Ramos (cell line): ENCODE measurements around the gene SPTBN4.
"Not testable (repeated sequence)": the region's sequence is repeated elsewhere in the genome, so short reads cannot be mapped to it uniquely, and the experiment has no call there.

Experiments
- in situ Hi-C: fragments of 300-500 bp; cut with MboI; formaldehyde crosslinking; loops from one replicate; pipeline ENCODE4 v1.14.3; 2022; ENCODE audit warnings: low sequenced_read_pairs; ENCODE audit not compliant: unreplicated experiment

Gene SPTBN4

DNA sequence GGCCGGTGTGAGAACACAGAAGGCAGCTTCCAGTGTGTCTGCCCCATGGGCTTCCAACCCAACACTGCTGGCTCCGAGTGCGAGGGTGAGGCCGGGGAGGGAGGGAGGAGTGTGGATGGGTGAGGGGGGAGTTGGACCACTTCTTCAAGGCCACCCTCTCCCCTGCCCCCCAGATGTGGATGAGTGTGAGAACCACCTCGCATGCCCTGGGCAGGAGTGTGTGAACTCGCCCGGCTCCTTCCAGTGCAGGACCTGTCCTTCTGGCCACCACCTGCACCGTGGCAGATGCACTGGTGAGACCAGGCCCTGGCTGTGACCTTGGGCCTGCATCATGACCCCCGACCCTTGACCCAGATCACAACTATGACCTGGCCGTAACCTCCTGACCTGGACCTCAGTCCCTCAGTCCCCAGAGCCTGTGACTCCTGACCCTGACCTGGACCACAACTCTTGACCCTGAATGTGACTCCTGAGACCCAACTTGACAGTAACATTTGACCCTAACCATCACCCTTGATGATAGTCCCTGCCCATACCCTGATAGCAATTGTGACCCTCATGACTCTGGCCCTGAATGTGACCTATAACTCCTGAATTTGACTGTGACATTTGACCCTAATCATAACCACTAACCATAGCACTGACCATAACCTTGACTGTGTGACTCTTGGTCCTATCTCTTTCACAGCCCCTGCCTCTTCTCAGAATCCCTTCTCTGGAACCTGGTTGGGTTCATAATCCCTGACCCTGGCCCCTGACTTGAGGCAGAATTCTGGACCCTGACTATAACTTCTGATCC, 145.3 kb downstream of the SPTBN4 start:
- in situ Hi-C loops = no loop called here

DNA sequence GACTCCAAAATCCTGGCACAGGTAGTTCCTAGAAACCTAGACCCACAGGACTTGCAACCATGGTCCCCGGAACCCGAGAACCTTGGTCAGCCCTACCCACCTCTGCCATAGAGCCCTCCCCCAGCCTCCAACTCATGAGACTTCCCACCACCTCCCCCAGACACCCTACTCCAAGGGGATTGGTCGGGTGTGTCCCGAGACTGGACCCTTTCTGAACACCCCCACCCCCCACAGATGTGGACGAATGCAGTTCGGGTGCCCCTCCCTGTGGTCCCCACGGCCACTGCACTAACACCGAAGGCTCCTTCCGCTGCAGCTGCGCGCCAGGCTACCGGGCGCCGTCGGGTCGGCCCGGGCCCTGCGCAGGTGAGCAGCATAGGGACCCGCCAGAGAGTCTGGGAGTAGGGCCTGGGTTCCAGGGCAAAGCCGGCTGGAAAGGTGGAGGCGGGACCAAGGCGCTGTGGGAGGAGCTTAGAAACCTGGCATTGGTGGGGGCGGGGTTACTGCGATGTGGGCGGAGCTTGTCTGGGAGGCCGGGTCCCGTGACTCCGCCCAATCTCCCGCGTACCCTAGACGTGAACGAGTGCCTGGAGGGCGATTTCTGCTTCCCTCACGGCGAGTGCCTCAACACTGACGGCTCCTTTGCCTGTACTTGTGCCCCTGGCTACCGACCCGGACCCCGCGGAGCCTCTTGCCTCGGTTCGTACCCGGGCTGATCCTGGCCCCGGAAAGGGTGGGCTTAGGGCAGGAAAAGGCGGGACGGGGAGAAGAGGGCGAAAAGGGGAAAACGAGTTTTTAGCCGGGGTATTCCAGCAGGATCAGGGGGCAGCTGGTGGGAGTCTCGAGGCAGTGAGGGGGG, 146.3 kb downstream of the SPTBN4 start:
- in situ Hi-C loops = no loop called here

DNA sequence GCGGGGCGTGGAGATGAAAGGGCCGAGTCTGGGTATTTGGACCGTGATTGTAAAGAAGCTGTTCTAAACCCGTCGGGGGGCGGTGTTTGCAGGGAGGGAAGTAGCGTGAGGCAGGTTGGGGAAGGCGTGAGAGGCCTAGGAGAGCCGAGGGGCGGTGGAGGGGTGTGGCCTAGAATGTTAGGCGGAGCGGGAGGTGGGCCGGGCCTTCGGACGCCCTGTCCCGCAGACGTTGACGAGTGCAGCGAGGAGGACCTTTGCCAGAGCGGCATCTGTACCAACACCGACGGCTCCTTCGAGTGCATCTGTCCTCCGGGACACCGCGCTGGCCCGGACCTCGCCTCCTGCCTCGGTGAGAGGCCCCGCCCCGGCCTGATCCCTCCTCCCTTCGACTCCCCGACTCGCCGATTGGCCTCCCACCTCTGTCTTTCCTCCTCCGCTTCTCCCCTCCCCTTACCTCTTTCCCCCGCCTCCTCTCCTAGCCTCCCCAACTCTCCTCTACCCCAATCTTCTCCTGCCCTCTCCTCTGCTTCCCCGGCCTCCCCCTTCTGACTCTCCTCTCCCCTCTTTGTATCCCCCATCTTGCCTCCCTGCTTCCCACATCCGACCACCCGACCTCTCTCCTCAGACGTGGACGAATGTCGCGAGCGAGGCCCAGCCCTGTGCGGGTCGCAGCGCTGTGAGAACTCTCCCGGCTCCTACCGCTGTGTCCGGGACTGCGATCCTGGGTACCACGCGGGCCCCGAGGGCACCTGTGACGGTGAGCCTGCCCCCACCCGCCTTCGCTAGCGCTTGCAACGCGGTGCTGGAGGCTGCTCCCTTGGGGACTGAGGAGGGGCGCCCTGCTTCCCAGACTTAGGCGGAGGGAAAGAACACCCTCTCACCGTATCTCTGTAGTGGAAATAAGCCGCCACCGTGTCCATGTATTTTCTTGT, 147.2 kb downstream of the SPTBN4 start:
- in situ Hi-C loops = no loop called here

DNA sequence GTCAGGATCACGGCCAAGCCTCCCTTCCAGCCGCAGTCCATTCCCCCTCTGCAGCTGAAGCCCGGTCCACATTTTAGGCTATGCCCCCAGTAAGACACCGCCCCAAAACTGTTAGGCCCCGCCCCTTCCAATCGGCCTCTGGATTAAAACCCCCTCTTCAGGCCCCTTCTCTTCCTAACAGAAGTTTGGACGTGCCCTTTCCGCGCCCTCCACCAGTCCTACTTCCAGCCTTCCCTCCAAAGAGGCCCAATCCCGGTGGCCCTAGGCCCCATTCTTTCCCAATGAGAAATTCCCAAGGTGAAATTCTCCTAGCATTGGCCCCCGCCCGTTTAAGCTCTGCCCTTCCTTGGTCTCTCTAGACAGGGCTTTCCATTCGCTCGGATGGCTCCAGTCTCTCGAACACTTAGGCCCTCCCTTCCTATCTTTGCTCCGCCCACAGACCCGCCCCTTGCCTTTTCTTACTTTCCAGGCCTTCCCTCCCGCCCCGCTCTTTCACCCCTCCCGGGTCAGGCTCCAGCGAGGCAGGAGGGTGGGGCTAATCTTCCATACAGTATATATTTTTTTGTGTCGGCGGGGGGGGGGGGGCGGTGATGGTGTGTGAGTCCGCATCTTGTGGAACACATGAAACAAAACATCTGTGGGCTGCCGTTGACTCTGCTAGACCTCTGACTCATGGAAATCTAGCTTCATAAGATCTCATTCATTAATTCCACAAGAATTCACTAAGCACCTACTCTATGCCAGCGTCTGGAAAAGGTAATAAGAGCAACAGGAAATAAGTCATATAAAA, 148.0 kb downstream of the SPTBN4 start:
- in situ Hi-C loops = no loop called here

DNA sequence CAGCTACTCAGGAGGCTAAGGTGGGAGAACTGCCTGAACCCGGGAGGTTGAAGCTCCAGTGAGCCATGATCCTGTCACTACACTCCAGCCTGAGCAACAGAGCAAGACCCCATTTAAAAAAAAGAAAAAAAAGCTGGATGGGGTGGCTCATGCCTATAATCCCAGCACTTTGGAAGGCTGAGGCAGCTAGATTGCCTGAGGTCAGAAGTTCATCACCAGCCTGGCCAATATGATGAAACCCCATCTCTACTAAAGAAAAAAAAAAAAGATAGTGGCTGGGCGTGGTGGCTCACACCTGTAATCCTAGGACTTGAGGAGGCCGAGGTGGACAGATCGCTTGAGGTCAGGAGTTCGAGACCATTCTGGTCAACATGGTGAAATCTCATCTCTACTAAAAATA, 149.4 kb downstream of the SPTBN4 start:
- in situ Hi-C loops = no loop called here

DNA sequence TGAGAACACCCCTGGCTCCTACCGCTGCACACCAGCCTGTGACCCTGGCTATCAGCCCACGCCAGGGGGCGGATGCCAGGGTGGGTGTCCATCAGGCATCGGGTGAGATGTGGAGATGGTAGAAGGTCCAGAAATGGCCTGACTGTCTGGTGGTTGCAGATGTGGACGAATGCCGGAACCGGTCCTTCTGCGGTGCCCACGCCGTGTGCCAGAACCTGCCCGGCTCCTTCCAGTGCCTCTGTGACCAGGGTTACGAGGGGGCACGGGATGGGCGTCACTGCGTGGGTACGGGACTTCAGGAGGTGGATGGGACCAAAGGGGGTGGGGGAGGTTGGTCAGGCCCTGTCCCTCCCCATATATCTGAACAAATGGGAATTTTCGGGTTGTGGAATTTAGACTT, 150.1 kb downstream of the SPTBN4 start:
- in situ Hi-C loops = no loop called here

DNA sequence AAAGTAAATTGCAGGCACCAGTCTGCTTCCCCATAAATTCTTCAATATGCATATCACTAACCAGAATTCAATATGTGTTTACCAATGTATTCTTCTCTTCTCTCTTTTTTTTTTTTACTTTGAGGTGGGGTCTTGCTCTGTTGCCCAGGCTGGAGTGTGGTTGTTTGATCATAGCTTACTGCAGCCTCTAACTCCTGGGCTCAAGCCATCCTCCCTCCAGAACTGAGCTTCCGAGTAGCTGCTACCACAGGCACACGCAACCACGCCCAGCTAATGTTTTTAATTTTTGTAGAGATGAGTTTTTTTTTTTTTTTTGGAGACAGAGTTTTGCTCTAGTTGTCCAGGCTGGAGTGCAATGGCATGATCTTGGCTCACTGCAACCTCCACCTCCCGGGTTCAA, 151.2 kb downstream of the SPTBN4 start:
- in situ Hi-C loops = no loop called here

DNA sequence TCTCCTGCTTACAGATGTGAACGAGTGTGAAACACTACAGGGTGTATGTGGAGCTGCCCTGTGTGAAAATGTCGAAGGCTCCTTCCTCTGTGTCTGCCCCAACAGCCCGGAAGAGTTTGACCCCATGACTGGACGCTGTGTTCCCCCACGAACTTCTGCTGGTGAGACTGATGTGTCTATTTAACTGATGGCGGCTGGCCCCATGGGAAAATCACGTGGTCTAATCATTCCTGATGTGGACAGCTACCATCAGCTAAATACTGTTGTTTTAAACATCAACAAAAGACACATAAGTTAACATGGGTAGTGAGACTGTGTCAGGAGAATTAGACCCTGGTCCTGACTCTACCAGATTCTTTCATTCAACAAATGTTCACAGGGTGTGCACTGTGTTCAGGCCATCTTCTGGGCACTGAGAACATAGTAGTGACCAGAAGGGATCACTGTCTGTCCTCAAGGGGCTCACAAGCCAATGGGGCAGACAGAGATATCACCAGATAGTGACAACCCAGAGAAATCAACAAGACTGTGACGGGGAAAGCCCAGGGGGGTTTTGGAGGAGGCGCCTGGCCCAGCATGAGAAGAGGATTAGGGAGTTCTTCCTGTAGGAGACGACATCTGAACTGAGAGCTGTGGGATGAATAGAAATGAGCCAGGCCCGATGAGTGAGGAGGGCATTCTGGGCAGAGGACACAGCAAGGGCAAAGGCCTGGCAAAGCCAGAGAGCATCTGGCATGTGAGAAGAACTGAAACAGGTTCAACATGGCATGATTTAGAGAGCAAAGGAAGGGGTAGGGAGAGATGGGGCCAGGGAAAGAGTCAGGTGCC, 152.7 kb downstream of the SPTBN4 start:
- in situ Hi-C loops = no loop called here

DNA sequence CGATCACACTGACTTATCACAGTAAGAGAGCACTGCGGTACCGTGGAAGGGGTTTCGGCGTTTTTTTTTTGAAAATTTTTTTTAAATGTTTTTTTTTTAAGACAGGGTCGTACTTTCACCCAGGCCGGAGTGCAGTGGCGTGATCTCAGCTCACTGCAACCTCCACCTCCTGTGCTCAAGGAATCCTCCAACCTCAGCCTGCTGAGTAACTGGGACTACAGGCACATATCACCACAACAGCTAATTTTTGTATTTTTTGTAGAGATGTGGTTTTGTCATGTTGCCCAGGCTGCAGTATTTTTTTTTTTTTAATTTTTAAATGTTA, 153.3 kb downstream of the SPTBN4 start:
- in situ Hi-C loops = no loop called here

DNA sequence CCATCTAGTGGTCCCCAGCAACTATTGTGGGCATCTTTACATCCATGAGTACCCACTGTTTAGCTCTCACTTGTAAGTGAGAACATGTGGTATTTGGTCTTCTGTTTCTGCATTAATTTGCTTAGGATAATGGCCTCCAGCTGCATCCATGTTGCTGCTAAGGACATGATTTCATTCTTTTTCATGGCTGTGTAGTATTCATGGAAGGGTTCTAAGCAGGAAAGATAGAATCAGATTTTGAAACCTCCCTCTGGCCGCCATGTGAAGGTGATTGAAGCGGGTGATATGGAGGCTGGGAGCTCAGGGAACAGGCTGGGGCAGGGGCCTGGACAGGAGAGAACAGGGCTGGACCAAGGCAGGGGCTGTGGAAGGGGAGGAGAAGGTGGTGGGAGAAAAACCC, 154.5 kb downstream of the SPTBN4 start:
- in situ Hi-C loops = no loop called here

DNA sequence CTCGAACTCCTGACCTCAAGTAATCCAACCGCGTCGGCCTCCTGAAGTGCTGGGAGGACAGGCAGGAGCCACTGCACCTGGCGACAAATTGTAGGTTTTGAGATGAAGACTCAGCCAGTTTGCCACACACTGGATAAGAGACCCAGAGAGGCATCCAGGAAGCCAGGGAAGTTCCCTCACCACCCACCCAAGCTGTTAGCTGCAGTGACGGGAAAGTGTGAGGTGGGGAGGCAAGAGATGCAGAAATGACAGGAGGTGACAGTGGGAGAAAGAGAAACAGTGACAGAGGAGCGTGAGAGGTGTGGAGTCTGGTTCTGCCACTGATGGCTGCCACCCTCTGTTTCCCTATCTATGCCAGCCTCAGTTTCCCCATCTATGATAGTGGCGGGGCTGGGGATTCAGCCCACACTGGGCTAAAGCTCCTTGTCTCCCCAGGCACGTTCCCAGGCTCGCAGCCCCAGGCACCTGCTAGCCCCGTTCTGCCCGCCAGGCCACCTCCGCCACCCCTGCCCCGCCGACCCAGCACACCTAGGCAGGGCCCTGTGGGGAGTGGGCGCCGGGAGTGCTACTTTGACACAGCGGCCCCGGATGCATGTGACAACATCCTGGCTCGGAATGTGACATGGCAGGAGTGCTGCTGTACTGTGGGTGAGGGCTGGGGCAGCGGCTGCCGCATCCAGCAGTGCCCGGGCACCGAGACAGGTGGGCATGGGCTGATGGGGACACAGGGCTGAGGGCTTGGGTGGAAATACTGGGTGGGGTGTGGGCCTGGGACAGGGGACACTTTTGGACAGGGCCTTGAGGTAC, 155.4 kb downstream of the SPTBN4 start:
- in situ Hi-C loops = no loop called here

DNA sequence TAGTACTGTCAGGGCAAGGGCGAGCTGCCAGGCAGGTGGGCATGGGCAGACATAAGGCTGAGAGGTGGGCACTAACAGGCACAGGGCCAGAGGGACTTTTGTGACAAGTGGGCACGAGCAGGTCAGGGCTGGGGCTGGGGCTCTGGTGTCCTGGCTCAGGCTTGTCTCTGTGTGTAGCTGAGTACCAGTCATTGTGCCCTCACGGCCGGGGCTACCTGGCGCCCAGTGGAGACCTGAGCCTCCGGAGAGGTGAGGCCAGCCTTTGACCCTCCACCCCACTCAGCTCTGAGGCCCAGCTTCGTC, 155.9 kb downstream of the SPTBN4 start:
- in situ Hi-C loops = no loop called here

DNA sequence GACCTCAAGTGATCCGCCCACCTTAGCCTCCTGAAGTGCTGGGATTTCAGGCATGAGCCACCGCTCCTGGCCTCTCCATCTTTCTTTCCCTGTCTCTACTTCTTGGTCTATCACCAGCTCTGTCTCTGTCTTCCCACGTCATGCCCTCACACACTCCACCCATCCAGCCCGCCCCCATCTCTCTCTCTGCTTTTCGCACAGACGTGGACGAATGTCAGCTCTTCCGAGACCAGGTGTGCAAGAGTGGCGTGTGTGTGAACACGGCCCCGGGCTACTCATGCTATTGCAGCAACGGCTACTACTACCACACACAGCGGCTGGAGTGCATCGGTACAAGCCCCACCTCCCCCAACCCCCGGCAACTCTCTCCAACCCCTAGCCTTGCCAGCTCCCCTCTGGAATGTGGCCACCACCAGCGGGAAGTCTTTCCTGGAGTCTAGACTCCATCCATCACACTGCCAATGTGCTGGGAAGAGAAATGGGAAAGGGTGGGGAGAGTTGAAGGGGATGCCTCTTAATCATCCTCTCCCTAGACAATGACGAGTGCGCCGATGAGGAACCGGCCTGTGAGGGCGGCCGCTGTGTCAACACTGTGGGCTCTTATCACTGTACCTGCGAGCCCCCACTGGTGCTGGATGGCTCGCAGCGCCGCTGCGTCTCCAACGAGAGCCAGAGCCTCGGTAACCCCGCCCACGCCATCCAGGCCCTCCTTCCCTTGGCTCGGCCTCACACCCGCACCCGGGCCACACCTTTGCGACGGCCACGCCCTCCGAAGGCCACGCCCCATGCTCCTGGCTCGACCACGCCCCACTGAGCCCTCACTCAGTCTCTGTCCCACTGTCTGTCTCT, 156.8 kb downstream of the SPTBN4 start:
- in situ Hi-C loops = no loop called here

DNA sequence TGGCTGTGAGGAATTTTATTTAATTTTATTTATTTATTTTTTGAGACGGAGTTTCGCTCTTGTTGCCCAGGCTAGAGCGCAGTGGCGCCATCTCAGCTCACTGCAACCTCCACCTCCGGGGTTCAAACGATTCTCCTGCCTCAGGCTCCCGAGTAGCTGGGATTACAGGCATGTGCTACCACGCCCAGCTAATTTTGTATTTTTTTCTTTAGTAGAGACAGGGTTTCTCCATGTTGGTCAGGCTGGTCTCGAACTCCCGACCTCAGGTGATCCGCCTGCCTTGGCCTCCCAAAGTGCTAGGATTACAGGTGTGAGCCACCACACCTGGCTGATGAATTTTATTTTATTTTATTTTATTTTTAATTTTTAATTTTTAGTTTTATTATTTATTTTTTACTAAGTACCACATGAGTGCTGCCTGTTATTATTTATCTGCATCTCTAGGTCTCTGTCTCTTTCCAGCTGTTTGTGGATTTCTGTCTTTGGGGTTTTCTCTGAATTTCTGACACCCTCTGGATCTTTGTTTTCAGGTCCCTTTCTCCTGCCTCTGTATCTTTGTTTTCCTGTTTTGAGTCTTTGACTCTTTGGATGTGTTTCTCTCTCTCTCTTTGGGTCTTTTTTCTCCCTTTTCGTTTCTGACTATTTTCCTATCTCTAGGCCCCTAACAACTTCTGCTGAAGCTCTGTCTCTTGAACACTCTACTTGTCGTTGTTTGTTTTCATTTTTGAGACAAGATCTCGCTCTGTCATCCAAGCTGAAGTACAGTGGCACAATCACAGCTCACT, 157.8 kb downstream of the SPTBN4 start:
- in situ Hi-C loops = not testable (repeated sequence)

DNA sequence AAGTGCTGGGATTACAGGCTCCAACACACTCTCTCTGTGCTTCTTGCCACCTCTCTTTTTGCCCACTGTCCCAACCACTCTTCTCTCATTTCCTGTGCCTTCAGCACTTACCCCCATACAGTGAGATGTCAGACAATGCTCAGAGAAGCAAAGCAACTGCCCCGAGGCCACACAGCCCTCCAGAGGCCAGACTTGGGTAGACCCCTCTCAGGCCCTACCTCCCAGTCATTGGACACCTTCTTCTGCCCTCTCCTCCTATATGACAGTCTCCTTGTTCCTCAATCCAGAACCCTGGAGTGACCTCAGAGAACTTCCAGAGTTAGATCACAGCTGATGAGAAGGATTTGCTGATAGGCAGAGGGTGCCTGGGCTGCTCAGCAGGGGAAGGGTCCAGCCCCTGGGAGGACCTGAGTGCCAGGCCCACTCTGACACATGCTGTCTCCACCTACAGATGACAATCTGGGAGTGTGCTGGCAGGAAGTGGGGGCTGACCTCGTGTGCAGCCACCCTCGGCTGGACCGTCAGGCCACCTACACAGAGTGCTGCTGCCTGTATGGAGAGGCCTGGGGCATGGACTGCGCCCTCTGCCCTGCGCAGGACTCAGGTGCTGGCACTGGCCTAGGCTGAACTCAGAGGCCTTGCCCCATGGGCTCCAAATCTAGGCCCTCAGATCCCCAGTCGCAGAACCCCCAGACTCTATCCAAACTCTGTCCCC, 158.8 kb downstream of the SPTBN4 start:
- in situ Hi-C loops = no loop called here
